ENCODE data around the gene OR51I1. TPM values are rescaled to one million over a fixed set of nuclear protein-coding genes. Genes with fewer than 3 reads are reported as not detected.

The OR51I1 gene
- total RNA-seq, 1 donor from 2014 or later, result not detected

- no peaks in the 10 kb centered on the region for H3K27me3 ChIP-seq
- no peak overlapping the region for H3K4me3 ChIP-seq
- H4K20me1 ChIP-seq (ENCODE audit: low read depth), result no peaks in the 10 kb centered on the region
- Mint-ChIP-seq H3K4me3 (no peak overlapping the region), H3K27ac (no peak overlapping the region), H3K27me3 (ENCODE audit: insufficient read depth, low read depth) (peaks cover 3% of the 10 kb centered on the region), H3K9me3 (peaks cover 3% of the 10 kb centered on the region), H3K4me1 (no peaks in the 10 kb centered on the region), H3K36me3 (no peaks in the 10 kb centered on the region)
- no peak overlapping the region for H3K4me2 ChIP-seq
- no peaks in the 10 kb centered on the region for H3K79me2 ChIP-seq (ENCODE audit: low read depth)
- no peak overlapping the region for H3K27ac ChIP-seq
- H3K4me1 ChIP-seq, result no peaks in the 10 kb centered on the region
- DNase-seq (ENCODE audit: low spot score), result no peak
- no peak overlapping the region for H3K9ac ChIP-seq
- no peaks in the 10 kb centered on the region for H3K36me3 ChIP-seq
- H3F3A ChIP-seq (ENCODE audit: low read depth), result no peaks in the 10 kb centered on the region
- H2AFZ ChIP-seq (replicated peaks), result no peak overlapping the region
- no peak for TF ChIP-seq EZH2 (IDR thresholded peaks at IDR 0.05)
- no peak for TF ChIP-seq EZH2phosphoT487 (IDR thresholded peaks at IDR 0.05)
- H3K9me3 ChIP-seq (ENCODE audit: low read depth), result no peaks in the 10 kb centered on the region
These were observed 19.8 kb upstream of the OR51I1 start for GRCh38 chr11:5460983-5461621.

GRCh38 chr11:5449432-5449831 lies 8.1 kb upstream of the OR51I1 start:
- no peaks in the 10 kb centered on the region for H3K4me1 ChIP-seq
- no peaks in the 10 kb centered on the region for H3K36me3 ChIP-seq
- H3K9ac ChIP-seq, result no peak overlapping the region
- H3K4me3 ChIP-seq, result no peak overlapping the region
- Mint-ChIP-seq H3K4me3 (no peak overlapping the region), H3K9me3 (no peaks in the 10 kb centered on the region), H3K4me1 (no peaks in the 10 kb centered on the region), H3K36me3 (no peaks in the 10 kb centered on the region), H3K27ac (no peak overlapping the region), H3K27me3 (ENCODE audit: insufficient read depth, low read depth) (peaks cover 4% of the 10 kb centered on the region)
- no peak overlapping the region for H2AFZ ChIP-seq (replicated peaks)
- DNase-seq (ENCODE audit: low spot score), result no peak
- TF ChIP-seq EZH2 (IDR thresholded peaks at IDR 0.05) (no peak), CTCF (IDR thresholded peaks at IDR 0.05) (no peak), EZH2phosphoT487 (IDR thresholded peaks at IDR 0.05) (no peak)
- H3F3A ChIP-seq (ENCODE audit: low read depth), result no peaks in the 10 kb centered on the region
- no peak overlapping the region for H3K4me2 ChIP-seq
- no peaks in the 10 kb centered on the region for H3K27me3 ChIP-seq
- H4K20me1 ChIP-seq (ENCODE audit: low read depth), result no peaks in the 10 kb centered on the region
- no peaks in the 10 kb centered on the region for H3K79me2 ChIP-seq (ENCODE audit: low read depth)
- no peak overlapping the region for H3K27ac ChIP-seq
- H3K9me3 ChIP-seq (ENCODE audit: low read depth), result no peaks in the 10 kb centered on the region

GRCh38 chr11:5449023-5449422 lies 7.7 kb upstream of the OR51I1 start, which contains the start of gene OR51I2:
TSS of gene OR51I2 (plus strand) at chr11:5449323. CDS start at chr11:5453489, 4,166 bp downstream.
- H3K9ac ChIP-seq, result no peak within 1 kb of the TSS
- H3K36me3 ChIP-seq, result no peaks in the 10 kb centered on the region
- Mint-ChIP-seq H3K27me3 (ENCODE audit: insufficient read depth, low read depth) (peaks cover 4% of the 10 kb centered on the region), H3K27ac (no peak within 1 kb of the TSS), H3K36me3 (no peaks in the 10 kb centered on the region), H3K9me3 (no peaks in the 10 kb centered on the region), H3K4me1 (no peaks in the 10 kb centered on the region), H3K4me3 (no peak within 1 kb of the TSS)
- H3K27ac ChIP-seq, result no peak within 1 kb of the TSS
- no peak for TF ChIP-seq CTCF (IDR thresholded peaks at IDR 0.05)
- no peak for TF ChIP-seq EZH2 (IDR thresholded peaks at IDR 0.05)
- no peak for TF ChIP-seq EZH2phosphoT487 (IDR thresholded peaks at IDR 0.05)
- H3K4me2 ChIP-seq, result no peak within 1 kb of the TSS
- no peaks in the 10 kb centered on the region for H3K9me3 ChIP-seq (ENCODE audit: low read depth)
- no peaks in the 10 kb centered on the region for H3K4me1 ChIP-seq
- no peaks in the 10 kb centered on the region for H3K79me2 ChIP-seq (ENCODE audit: low read depth)
- H3K4me3 ChIP-seq, result no peak within 1 kb of the TSS
- no peaks in the 10 kb centered on the region for H4K20me1 ChIP-seq (ENCODE audit: low read depth)
- DNase-seq (ENCODE audit: low spot score), result no peak
- H2AFZ ChIP-seq (replicated peaks), result no peak within 1 kb of the TSS
- no peaks in the 10 kb centered on the region for H3F3A ChIP-seq (ENCODE audit: low read depth)
- no peaks in the 10 kb centered on the region for H3K27me3 ChIP-seq

GRCh38 chr11:5443835-5444393 lies 2.6 kb upstream of the OR51I1 start:
- Histone ChIP-seq H3K27me3 (no peaks in the 10 kb centered on the region), H3K36me3 (no peaks in the 10 kb centered on the region), H3K9ac (no peak overlapping the region), H3K4me2 (no peak overlapping the region), H4K20me1 (ENCODE audit: low read depth) (no peaks in the 10 kb centered on the region), H3F3A (ENCODE audit: low read depth) (no peaks in the 10 kb centered on the region), H3K4me3 (no peak overlapping the region), H3K9me3 (ENCODE audit: low read depth) (no peaks in the 10 kb centered on the region), H2AFZ (replicated peaks) (no peak overlapping the region), H3K27ac (no peak overlapping the region), H3K4me1 (no peaks in the 10 kb centered on the region), H3K79me2 (ENCODE audit: low read depth) (no peaks in the 10 kb centered on the region)
- no peaks in the 10 kb centered on the region for H3K36me3 Mint-ChIP-seq
- DNase-seq (ENCODE audit: low spot score), result no peak
- H3K27ac Mint-ChIP-seq, result no peak overlapping the region
- H3K27me3 Mint-ChIP-seq (ENCODE audit: insufficient read depth, low read depth), result no peaks in the 10 kb centered on the region
- no peak overlapping the region for H3K4me3 Mint-ChIP-seq
- TF ChIP-seq EZH2phosphoT487 (IDR thresholded peaks at IDR 0.05) (no peak), CTCF (IDR thresholded peaks at IDR 0.05) (no peak), EZH2 (IDR thresholded peaks at IDR 0.05) (no peak)
- no peaks in the 10 kb centered on the region for H3K4me1 Mint-ChIP-seq
- no peaks in the 10 kb centered on the region for H3K9me3 Mint-ChIP-seq
